ENCODE results near the gene FOXRED2.

FOXRED2 gene

GRCh38 chr22:36460202-36460601 is 46.6 kb downstream of the FOXRED2 start:
- H2BK120ac ChIP-seq (ENCODE audit: insufficient read depth, low read length, poor library complexity): peak overlapping the region; percentile 15
- no peak overlapping the region for H3K23ac ChIP-seq (ENCODE audit: low read length)
- no peak overlapping the region for H3K4ac ChIP-seq (ENCODE audit: low read depth, low read length)
- H2AFZ ChIP-seq (ENCODE audit: insufficient read depth, low read length, poor library complexity): no peak overlapping the region
- no peak overlapping the region for H4K91ac ChIP-seq (ENCODE audit: low read depth, low read length)
- no peaks in the 10 kb centered on the region for H3K36me3 ChIP-seq (ENCODE audit: control insufficient read depth in 1 of 2, insufficient read depth in 2 of 2, low read length in 2 of 2)
- H3K27me3 ChIP-seq (ENCODE audit: insufficient read depth, low read length): no peaks in the 10 kb centered on the region
- no peak overlapping the region for H3K14ac ChIP-seq (ENCODE audit: low read length)
- no peak overlapping the region for H3K4me2 ChIP-seq (ENCODE audit: low read length)
- no peak overlapping the region for H3K9ac ChIP-seq (ENCODE audit: low read length)
- no CpG with 5 or more reads among the region's 8 CpGs for WGBS (ENCODE audit: extremely low coverage, insufficient coverage, insufficient read length)
- no peak overlapping the region for H3K18ac ChIP-seq (ENCODE audit: low read length)
- no peak overlapping the region for H3K4me3 ChIP-seq (ENCODE audit: low read depth, low read length)
- H2AK5ac ChIP-seq (ENCODE audit: low read length): peak overlapping the region; percentile 11
- DNase-seq: no peak
- H3K79me2 ChIP-seq (ENCODE audit: control insufficient read depth, insufficient read depth, low read length, poor library complexity): peaks cover 5% of the 10 kb centered on the region
- no peak overlapping the region for H2BK5ac ChIP-seq (ENCODE audit: low read depth, low read length, poor library complexity)
- no peak overlapping the region for H4K8ac ChIP-seq (ENCODE audit: low read depth, low read length)
- H3K27ac ChIP-seq (ENCODE audit: low read depth, low read length): no peak overlapping the region
- H2BK12ac ChIP-seq (ENCODE audit: low read length): peak overlapping the region; percentile 67
- peaks cover 35% of the 10 kb centered on the region for H3K79me1 ChIP-seq (ENCODE audit: low read length)
- H3K9me3 ChIP-seq (ENCODE audit: insufficient read depth, low read depth, low read length): peaks cover 2% of the 10 kb centered on the region
- H3K4me1 ChIP-seq (ENCODE audit: control insufficient read depth in 1 of 2, insufficient read depth in 2 of 2, low read length in 2 of 2): peaks cover 27 to 36% of the 10 kb centered on the region in 2 experiments
- H4K12ac ChIP-seq (ENCODE audit: low read depth, low read length): no peak overlapping the region

DNA sequence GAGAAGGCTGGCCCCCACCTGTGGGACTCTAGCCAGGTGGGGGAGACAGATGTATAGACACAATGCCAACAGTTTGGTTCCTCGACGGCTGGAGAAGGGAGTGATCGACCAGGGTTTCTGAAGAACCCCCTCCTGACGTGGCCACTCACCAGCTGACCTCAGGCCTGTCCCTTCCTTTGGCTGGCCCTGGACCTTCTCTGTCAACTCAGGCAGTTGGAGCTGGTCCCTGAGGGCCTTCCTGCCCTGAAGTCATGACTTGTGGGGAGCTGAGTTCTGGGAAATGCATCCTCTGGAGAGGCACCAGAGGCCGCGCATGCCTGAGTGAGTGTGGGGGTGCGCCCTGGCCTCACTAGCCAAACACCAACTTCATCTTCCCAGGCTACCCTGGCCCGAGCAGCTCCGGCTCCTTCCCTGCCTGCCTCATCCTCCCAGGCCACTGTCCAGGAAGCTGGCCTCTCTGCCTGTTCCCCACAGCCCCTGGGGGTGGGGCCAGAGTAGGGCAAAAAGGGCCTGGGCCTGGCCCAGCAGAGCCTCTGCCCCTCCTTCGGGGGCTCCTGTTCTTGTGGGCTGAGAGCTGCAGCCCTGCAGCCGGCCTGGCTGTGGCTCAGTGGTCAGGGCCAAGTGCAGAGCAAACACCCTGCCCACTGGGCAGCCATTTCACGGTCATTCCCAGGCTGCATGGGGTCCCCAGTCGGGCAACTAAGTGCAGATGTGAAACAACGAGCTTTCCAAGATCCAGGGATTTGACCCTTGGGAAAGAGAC is 49.0 kb downstream of the FOXRED2 start:
- Histone ChIP-seq H3K4me3 (ENCODE audit: low read depth, low read length) (no peak overlapping the region), H4K91ac (ENCODE audit: low read depth, low read length) (peak overlapping the region; percentile 67), H3K18ac (ENCODE audit: low read length) (peak overlapping the region; percentile 26), H4K8ac (ENCODE audit: low read depth, low read length) (peak overlapping the region; percentile 75), H3K9me3 (ENCODE audit: insufficient read depth, low read depth, low read length) (no peaks in the 10 kb centered on the region), H3K27ac (ENCODE audit: low read depth, low read length) (peak overlapping the region; percentile 7), H3K79me2 (ENCODE audit: control insufficient read depth, insufficient read depth, low read length, poor library complexity) (peaks cover 5% of the 10 kb centered on the region), H2AK5ac (ENCODE audit: low read length) (peak overlapping the region; percentile 5), H2AFZ (ENCODE audit: insufficient read depth, low read length, poor library complexity) (peak overlapping the region; percentile 2), H3K36me3 (ENCODE audit: control insufficient read depth in 1 of 2, insufficient read depth in 2 of 2, low read length in 2 of 2) (no peaks in the 10 kb centered on the region), H3K14ac (ENCODE audit: low read length) (peak overlapping the region; percentile 63), H3K4ac (ENCODE audit: low read depth, low read length) (peak overlapping the region; percentile 13), H2BK12ac (ENCODE audit: low read length) (peak overlapping the region; percentile 93), H3K4me2 (ENCODE audit: low read length) (no peak overlapping the region), H3K9ac (ENCODE audit: low read length) (no peak overlapping the region), H2BK5ac (ENCODE audit: low read depth, low read length, poor library complexity) (peak overlapping the region; percentile 59), H3K23ac (ENCODE audit: low read length) (no peak overlapping the region), H3K4me1 (ENCODE audit: control insufficient read depth in 1 of 2, insufficient read depth in 2 of 2, low read length in 2 of 2) (peaks cover 24 to 34% of the 10 kb centered on the region in 2 experiments), H3K79me1 (ENCODE audit: low read length) (peaks cover 29% of the 10 kb centered on the region), H3K27me3 (ENCODE audit: insufficient read depth, low read length) (no peaks in the 10 kb centered on the region), H4K12ac (ENCODE audit: low read depth, low read length) (peak overlapping the region; percentile 22), H2BK120ac (ENCODE audit: insufficient read depth, low read length, poor library complexity) (peak overlapping the region; percentile 70)
- WGBS (ENCODE audit: extremely low coverage, insufficient coverage, insufficient read length): no CpG with 5 or more reads among the region's 14 CpGs
- DNase-seq: no peak

- Histone ChIP-seq H3K4me3 (ENCODE audit: low read depth, low read length) (no peak overlapping the region), H3K4ac (ENCODE audit: low read depth, low read length) (no peak overlapping the region), H3K18ac (ENCODE audit: low read length) (no peak overlapping the region), H3K27ac (ENCODE audit: low read depth, low read length) (no peak overlapping the region), H3K79me2 (ENCODE audit: control insufficient read depth, insufficient read depth, low read length, poor library complexity) (peaks cover 5% of the 10 kb centered on the region), H3K23ac (ENCODE audit: low read length) (no peak overlapping the region), H3K4me1 (ENCODE audit: control insufficient read depth in 1 of 2, insufficient read depth in 2 of 2, low read length in 2 of 2) (peaks cover 16 to 29% of the 10 kb centered on the region in 2 experiments), H3K79me1 (ENCODE audit: low read length) (peaks cover 22% of the 10 kb centered on the region), H2AK5ac (ENCODE audit: low read length) (no peak overlapping the region), H3K14ac (ENCODE audit: low read length) (no peak overlapping the region), H4K8ac (ENCODE audit: low read depth, low read length) (no peak overlapping the region), H4K91ac (ENCODE audit: low read depth, low read length) (no peak overlapping the region), H2BK12ac (ENCODE audit: low read length) (peak overlapping the region; percentile 23), H3K27me3 (ENCODE audit: insufficient read depth, low read length) (no peaks in the 10 kb centered on the region), H2BK5ac (ENCODE audit: low read depth, low read length, poor library complexity) (no peak overlapping the region), H4K12ac (ENCODE audit: low read depth, low read length) (no peak overlapping the region), H3K36me3 (ENCODE audit: control insufficient read depth in 1 of 2, insufficient read depth in 2 of 2, low read length in 2 of 2) (no peaks in the 10 kb centered on the region), H3K9me3 (ENCODE audit: insufficient read depth, low read depth, low read length) (no peaks in the 10 kb centered on the region), H2BK120ac (ENCODE audit: insufficient read depth, low read length, poor library complexity) (no peak overlapping the region), H3K9ac (ENCODE audit: low read length) (no peak overlapping the region), H3K4me2 (ENCODE audit: low read length) (no peak overlapping the region), H2AFZ (ENCODE audit: insufficient read depth, low read length, poor library complexity) (no peak overlapping the region)
- DNase-seq: no peak
- no CpG with 5 or more reads among the region's 12 CpGs for WGBS (ENCODE audit: extremely low coverage, insufficient coverage, insufficient read length)
Measured at GRCh38 chr22:36456464-36456845, 50.4 kb downstream of the FOXRED2 start.

- Histone ChIP-seq H4K91ac (ENCODE audit: low read depth, low read length) (peak overlapping the region; percentile 91), H2BK12ac (ENCODE audit: low read length) (peak overlapping the region; percentile 91), H3K18ac (ENCODE audit: low read length) (peak overlapping the region; percentile 75), H3K27ac (ENCODE audit: low read depth, low read length) (peak overlapping the region; percentile 62), H3K27me3 (ENCODE audit: insufficient read depth, low read length) (no peaks in the 10 kb centered on the region), H3K4me2 (ENCODE audit: low read length) (peak overlapping the region; percentile 95), H2BK5ac (ENCODE audit: low read depth, low read length, poor library complexity) (peak overlapping the region; percentile 75), H4K8ac (ENCODE audit: low read depth, low read length) (peak overlapping the region; percentile 79), H3K9me3 (ENCODE audit: insufficient read depth, low read depth, low read length) (no peaks in the 10 kb centered on the region), H2AK5ac (ENCODE audit: low read length) (peak overlapping the region; percentile 49), H3K36me3 (ENCODE audit: control insufficient read depth in 1 of 2, insufficient read depth in 2 of 2, low read length in 2 of 2) (no peaks in the 10 kb centered on the region), H3K4me3 (ENCODE audit: low read depth, low read length) (peak overlapping the region; percentile 47), H3K4ac (ENCODE audit: low read depth, low read length) (peak overlapping the region; percentile 68), H2BK120ac (ENCODE audit: insufficient read depth, low read length, poor library complexity) (peak overlapping the region; percentile 81), H3K23ac (ENCODE audit: low read length) (no peak overlapping the region), H3K79me2 (ENCODE audit: control insufficient read depth, insufficient read depth, low read length, poor library complexity) (peaks cover 5% of the 10 kb centered on the region), H3K4me1 (ENCODE audit: control insufficient read depth in 1 of 2, insufficient read depth in 2 of 2, low read length in 2 of 2) (peaks cover 16 to 26% of the 10 kb centered on the region in 2 experiments), H3K9ac (ENCODE audit: low read length) (peak overlapping the region; percentile 44), H4K12ac (ENCODE audit: low read depth, low read length) (peak overlapping the region; percentile 72), H3K14ac (ENCODE audit: low read length) (peak overlapping the region; percentile 85), H3K79me1 (ENCODE audit: low read length) (peaks cover 19% of the 10 kb centered on the region), H2AFZ (ENCODE audit: insufficient read depth, low read length, poor library complexity) (peak overlapping the region; percentile 77)
- no peak for DNase-seq
- no CpG with 5 or more reads among the region's 21 CpGs for WGBS (ENCODE audit: extremely low coverage, insufficient coverage, insufficient read length)
Measured at GRCh38 chr22:36455571-36456463, 51.0 kb downstream of the FOXRED2 start.

All from trophoblast cell (in vitro differentiated cells and primary cell).